Activated T-helper 9 cell treated with anti-CD3 and anti-CD28 coated beads, Interleukin-2, amount 50 U/mL, for 16 hours (primary cell): ENCODE measurements around the gene ENO2.

Experiments used
- DNase-seq: peaks from one replicate; pipeline ENCODE4 v3.0.0-alpha.2; 2020; ENCODE audit warnings: low read depth

The ENO2 gene

DNA sequence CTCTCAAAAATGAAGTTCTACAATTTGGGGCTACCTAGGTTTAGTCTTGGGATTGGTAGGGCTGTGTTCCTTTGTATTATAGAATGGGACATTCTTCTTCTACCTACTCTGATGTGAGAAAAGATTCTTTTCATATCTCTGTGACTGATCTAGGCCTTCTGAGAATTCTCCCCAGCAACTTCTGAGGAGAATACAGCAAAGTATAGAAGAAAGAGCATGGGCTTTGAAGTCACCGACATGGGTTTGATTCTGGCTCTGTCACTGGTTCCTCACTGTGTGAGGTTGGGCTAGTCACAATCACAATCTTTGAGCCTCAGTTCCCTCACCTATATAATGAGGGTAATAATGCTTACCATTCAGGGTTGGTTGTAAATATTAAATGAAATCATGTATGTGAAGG lies 18.4 kb downstream of the ENO2 start:
- DNase-seq: no peak

DNA sequence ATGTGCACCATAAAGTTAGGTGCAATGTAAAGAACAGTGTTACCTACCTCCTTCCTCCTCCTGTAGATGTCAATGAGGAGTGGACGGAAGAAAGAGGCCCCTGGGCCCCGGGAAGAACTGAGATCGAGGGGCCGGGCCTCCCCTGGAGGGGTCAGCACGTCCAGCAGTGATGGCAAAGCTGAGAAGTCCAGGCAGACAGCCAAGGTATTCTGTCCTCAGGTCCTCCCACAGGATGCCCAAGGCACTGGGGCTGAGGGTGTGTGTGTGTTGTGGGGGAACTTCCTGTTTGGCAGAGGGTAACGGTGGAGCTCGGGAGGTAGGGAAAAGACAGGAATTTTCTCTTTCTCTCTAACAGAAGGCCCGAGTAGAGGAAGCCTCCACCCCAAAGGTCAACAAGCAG lies 19.7 kb downstream of the ENO2 start:
- DNase-seq: no peak

DNA sequence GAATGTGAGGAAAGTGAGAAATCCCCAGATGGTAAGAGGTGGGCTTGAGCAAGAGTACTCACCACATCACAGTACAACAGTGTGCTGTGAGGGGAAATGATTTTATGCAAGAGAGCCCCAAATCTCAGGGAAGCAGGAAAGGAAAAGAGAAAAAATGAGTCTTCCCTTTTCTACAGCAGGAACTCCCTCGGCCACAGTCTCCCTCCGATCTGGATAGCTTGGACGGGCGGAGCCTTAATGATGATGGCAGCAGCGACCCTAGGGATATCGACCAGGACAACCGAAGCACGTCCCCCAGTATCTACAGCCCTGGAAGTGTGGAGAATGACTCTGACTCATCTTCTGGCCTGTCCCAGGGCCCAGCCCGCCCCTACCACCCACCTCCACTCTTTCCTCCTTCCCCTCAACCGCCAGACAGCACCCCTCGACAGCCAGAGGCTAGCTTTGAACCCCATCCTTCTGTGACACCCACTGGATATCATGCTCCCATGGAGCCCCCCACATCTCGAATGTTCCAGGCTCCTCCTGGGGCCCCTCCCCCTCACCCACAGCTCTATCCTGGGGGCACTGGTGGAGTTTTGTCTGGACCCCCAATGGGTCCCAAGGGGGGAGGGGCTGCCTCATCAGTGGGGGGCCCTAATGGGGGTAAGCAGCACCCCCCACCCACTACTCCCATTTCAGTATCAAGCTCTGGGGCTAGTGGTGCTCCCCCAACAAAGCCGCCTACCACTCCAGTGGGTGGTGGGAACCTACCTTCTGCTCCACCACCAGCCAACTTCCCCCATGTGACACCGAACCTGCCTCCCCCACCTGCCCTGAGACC lies 21.2 kb downstream of the ENO2 start:
- no peak for DNase-seq

DNA sequence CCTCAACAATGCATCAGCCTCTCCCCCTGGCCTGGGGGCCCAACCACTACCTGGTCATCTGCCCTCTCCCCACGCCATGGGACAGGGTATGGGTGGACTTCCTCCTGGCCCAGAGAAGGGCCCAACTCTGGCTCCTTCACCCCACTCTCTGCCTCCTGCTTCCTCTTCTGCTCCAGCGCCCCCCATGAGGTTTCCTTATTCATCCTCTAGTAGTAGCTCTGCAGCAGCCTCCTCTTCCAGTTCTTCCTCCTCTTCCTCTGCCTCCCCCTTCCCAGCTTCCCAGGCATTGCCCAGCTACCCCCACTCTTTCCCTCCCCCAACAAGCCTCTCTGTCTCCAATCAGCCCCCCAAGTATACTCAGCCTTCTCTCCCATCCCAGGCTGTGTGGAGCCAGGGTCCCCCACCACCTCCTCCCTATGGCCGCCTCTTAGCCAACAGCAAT lies 21.8 kb downstream of the ENO2 start:
- DNase-seq: no peak

DNA sequence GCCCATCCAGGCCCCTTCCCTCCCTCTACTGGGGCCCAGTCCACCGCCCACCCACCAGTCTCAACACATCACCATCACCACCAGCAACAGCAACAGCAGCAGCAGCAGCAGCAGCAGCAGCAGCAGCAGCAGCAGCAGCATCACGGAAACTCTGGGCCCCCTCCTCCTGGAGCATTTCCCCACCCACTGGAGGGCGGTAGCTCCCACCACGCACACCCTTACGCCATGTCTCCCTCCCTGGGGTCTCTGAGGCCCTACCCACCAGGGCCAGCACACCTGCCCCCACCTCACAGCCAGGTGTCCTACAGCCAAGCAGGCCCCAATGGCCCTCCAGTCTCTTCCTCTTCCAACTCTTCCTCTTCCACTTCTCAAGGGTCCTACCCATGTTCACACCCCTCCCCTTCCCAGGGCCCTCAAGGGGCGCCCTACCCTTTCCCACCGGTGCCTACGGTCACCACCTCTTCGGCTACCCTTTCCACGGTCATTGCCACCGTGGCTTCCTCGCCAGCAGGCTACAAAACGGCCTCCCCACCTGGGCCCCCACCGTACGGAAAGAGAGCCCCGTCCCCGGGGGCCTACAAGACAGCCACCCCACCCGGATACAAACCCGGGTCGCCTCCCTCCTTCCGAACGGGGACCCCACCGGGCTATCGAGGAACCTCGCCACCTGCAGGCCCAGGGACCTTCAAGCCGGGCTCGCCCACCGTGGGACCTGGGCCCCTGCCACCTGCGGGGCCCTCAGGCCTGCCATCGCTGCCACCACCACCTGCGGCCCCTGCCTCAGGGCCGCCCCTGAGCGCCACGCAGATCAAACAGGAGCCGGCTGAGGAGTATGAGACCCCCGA lies 22.5 kb downstream of the ENO2 start:
- DNase-seq: no peak

DNA sequence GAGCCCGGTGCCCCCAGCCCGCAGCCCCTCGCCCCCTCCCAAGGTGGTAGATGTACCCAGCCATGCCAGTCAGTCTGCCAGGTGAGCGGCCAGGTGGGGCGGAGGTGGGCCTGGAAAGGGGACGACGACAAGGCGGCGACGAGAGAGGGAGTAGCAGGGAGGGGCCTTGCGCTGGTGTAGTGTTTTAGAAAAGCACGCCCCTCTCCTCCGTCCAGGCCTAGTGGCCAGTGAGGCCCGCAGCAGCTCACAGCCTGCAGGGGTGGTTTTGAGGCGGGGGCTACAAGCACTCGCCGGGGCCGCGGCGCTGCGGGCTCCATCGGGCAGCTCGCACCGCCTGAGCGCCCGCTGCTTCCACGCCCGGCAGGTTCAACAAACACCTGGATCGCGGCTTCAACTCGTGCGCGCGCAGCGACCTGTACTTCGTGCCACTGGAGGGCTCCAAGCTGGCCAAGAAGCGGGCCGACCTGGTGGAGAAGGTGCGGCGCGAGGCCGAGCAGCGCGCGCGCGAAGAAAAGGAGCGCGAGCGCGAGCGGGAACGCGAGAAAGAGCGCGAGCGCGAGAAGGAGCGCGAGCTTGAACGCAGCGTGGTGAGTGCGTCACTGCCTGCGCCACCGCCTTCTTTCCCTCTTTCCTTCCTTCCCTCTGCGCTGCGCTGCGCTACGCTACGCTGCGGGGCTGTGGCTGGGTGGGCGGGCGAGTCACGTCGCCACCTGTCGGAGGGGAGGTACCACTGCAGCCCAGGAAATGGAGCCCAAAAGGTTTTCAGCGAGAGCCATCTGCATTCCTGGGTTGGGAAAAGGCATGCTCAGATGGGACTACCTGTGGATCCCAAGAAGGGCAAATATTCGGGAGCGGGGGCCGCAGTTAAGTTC lies 23.3 kb downstream of the ENO2 start:
- peak; percentile 90 for DNase-seq

DNA sequence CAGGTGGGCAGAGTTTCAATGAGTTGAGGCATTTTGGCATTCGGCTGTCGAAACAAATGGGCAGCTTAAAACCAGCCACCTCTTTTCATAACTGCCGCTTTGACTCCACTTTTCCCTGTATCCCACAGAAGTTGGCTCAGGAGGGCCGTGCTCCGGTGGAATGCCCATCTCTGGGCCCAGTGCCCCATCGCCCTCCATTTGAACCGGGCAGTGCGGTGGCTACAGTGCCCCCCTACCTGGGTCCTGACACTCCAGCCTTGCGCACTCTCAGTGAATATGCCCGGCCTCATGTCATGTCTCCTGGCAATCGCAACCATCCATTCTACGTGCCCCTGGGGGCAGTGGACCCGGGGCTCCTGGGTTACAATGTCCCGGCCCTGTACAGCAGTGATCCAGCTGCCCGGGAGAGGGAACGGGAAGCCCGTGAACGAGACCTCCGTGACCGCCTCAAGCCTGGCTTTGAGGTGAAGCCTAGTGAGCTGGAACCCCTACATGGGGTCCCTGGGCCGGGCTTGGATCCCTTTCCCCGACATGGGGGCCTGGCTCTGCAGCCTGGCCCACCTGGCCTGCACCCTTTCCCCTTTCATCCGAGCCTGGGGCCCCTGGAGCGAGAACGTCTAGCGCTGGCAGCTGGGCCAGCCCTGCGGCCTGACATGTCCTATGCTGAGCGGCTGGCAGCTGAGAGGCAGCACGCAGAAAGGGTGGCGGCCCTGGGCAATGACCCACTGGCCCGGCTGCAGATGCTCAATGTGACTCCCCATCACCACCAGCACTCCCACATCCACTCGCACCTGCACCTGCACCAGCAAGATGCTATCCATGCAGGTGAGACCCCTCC lies 24.2 kb downstream of the ENO2 start:
- no peak for DNase-seq

DNA sequence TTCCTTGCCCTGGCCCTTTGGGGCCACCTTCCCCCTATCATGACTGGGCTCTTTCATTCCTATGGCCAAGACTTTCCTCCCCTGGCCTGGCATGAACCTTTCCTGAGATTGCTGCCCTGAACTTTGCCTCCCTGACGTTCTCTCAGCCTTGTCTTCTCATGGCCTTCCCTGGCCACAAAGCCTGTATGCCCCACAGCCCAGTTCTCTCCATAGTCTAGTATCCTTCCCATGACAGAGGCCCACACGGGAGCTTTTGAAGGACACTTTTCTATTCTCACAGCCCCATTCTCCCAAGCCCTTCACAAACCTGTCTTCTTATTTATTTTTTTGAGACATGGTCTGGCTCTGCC lies 24.8 kb downstream of the ENO2 start:
- no peak for DNase-seq

DNA sequence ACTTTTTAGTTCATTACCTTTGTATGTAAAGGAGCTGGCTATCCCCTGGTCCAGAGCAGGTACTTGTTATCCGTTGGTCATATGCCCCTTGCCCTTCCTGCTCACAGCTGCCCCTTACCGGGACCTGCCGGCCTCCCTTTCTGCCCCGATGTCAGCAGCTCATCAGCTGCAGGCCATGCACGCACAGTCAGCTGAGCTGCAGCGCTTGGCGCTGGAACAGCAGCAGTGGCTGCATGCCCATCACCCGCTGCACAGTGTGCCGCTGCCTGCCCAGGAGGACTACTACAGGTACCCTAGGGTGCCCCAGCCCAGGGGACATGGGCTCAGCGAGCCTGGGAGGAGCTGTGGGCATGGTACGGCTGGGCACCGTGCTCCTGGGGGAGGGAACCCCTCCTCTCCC lies 26.9 kb downstream of the ENO2 start:
- no peak for DNase-seq

DNA sequence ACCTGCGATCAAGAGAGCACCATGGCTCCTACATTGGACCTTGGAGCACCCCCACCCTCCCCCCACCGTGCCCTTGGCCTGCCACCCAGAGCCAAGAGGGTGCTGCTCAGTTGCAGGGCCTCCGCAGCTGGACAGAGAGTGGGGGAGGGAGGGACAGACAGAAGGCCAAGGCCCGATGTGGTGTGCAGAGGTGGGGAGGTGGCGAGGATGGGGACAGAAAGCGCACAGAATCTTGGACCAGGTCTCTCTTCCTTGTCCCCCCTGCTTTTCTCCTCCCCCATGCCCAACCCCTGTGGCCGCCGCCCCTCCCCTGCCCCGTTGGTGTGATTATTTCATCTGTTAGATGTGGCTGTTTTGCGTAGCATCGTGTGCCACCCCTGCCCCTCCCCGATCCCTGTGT lies 27.4 kb downstream of the ENO2 start:
- DNase-seq: no peak

DNA sequence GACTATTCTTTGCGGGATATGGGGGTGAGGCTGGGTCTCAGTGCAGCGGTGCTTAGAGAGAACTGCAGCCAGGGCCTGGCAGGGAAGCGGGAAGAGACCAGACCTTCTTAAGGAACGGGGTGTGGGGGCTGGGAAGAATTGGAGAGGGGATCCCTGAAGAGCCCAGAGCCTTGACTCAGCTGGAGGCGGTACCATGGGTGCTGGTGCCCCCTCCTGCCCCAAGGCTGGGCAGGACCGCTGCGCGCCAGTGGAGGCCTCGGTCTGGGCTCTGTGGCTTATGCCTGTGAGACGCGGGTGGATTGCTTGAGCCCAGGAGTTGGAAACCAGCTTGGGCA lies 27.9 kb downstream of the ENO2 start:
- DNase-seq: no peak

DNA sequence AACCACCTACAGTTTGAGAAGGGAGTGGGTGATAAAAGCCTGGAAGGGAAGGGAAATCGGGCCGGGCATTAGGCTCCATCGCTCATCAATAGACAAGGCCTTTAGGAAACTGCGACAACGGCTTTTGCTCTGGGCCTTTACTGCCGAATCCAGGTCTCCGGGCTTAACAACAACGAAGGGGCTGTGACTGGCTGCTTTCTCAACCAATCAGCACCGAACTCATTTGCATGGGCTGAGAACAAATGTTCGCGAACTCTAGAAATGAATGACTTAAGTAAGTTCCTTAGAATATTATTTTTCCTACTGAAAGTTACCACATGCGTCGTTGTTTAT lies 29.0 kb downstream of the ENO2 start:
- no peak for DNase-seq

DNA sequence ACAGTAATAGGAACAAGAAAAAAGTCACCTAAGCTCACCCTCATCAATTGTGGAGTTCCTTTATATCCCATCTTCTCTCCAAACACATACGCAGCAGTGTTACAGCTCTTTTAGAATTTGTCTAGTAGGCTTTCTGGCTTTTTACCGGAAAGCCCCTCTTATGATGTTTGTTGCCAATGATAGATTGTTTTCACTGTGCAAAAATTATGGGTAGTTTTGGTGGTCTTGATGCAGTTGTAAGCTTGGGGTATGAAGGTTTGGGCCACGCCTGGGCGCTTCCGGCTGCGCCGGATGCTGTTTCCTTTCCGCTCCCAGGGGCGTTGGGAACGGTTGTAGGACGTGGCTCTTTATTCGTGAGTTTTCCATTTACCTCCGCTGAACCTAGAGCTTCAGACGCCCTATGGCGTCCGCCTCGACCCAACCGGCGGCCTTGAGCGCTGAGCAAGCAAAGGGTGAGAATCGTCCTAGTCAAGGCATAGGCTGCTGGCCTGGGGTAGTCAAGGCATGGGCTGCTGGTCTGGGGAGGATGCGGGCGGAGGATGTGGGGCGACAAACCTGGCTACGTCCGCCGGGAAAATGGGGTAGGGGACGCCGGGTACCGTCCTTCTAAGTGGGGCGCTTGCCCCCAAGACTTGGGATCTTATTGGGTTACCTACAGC lies 29.5 kb downstream of the ENO2 start, which contains the start of the genes C12orf57 and RNU7-1:
TSS of gene C12orf57 (plus strand) at position 301 of the 659 bp plus-strand sequence. CDS start at position 401, 100 bp downstream.
TSS of gene RNU7-1 (plus strand) at position 95 of the 659 bp plus-strand sequence.
- DNase-seq: peak; percentile 66

DNA sequence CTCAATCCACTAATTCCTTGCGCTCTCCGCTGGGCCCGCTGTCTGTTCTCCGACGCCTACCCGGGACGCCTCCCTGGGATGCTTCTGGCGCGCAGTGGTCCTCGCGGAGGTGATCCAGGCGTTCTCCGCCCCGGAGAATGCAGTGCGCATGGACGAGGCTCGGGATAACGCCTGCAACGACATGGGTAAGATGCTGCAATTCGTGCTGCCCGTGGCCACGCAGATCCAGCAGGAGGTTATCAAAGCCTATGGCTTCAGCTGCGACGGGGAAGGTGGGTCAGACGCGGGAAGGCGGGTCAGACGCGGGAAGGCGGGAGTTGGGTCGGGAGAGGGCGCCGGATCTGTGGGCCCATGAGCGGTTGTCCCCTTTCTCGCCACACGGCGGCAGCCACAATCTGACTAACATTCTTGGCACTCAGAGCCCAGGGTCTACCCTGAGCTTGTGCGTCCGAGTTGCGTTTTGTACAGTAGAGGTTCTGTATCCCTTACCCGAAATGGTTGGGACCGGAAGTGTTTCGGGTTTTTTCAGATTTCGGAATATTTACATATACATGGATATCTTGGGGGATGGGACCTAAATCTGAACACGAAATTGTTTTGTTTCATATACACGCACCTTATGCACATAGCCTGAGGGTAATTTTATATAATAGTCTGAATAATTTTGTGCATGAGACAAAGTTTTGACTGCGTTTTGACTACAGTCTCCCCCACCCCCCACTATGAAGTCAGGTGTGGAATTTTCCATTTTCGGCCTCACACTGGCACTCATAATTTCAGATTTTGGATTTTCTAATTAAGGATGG lies 30.2 kb downstream of the ENO2 start:
- peak; percentile 77 for DNase-seq

DNA sequence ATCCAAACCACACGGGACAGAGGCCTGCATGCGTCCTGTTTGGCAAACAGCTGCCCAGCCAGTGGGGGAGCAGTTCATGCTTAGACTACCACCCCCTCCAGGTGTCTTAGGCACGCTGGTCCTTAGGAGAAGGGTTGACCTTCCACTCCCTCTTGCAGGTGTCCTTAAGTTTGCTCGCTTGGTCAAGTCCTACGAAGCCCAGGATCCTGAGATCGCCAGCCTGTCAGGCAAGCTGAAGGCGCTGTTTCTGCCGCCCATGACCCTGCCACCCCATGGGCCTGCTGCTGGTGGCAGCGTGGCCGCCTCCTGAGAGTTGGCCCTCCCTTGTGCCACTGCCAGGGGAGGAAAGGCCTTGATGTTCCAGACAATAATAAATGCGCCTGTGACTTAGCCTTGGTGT lies 31.2 kb downstream of the ENO2 start:
- no peak for DNase-seq

DNA sequence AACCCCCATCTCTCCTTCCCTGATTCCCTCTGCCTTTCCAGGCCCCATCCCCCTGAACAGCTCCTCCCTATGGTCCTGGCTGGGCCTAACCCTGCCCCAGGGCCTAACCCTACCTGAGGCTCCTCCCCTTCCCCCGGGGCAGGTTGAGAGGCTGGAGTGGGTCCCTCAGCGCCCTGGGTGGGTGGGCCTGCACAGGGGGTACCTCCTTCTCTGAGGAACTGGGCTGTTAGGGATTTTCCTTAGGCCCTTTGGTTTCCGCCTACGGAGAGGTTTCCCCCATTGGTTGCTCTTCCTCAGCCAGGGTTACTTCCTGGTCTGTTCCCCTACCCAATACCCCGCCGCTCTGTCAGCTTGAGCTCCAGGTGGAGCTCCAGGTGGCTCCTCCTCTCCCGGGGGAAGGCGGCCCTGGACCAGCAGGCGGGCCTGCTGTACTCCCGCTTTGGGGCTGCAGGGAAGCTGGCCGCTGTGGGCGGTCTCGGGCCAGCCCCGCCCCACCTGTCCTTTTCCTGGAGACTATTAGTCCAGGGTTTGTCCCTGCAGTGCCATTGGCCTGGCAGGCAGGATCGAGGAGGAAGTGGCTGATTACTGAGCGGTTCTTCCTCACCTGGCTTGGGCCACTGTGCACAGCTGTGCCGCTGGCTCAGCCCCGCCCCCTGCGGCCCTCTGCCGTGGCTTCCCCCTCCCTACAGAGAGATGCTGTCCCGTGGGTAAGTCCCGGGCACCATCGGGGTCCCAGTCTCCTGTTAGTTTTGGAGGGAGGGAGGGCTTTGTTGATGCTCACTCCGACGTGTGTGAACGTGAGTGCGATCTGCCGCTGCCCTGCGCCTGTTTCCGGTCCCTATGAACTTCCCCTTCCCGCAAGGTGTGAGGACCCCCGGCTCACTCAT lies 31.9 kb downstream of the ENO2 start:
- DNase-seq: no peak

DNA sequence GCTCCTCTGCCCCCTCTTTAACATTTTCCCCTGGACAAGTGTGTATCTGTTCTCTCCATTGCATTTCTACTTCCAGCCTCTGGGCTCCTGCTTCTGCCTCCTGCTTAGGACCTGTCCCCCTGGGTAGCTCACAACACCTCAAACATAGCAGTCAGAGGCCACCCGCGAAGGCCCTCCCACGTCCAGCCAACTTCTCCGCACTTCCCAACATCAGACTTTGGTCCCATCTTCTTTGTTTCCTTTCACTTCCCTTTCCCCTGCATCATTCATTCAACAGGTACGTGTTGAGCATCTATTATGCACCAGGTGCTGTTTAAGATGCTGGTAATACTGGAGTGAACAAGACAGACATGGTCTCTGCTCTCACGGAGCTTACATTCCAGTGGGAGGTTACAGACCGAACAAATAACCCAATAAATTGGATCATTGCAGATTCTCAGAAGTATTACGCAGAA lies 32.6 kb downstream of the ENO2 start:
- no peak for DNase-seq

DNA sequence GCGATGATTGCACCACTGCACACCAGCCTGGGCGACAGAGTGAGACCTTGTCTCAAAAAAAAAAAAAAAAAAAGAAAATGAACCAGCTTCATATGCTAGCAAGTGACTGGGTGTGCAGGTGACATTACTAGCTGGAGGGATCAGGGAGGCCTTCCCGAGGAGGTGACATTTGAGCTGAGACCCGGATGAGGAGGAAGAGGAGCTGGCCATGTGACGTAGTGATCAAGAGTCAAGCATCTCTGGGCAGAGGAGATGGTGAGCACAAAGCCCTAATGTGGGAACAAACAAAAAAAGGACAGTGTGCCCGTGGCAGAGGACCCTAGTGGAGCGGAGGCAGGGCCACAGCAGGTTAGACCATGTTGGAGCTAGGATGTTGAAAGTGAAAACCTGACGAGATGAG lies 33.2 kb downstream of the ENO2 start:
- DNase-seq: no peak
